Muscle layer of colon (tissue), 2 donors: ENCODE data around the gene STON2.

Experiments used
- H3K27ac ChIP-seq: one replicate; pipeline ENCODE4 v1.7.0; 2013; ENCODE audit warnings: low read depth, mild to moderate bottlenecking, low read length, moderate library complexity
- H3K27me3 ChIP-seq, 2 donors: one replicate each; pipeline ENCODE4 v1.7.0; 2013; ENCODE audit warnings: low read length in 2 of 2, mild to moderate bottlenecking in 2 of 2; ENCODE audit not compliant: insufficient read depth in 2 of 2, control insufficient read depth in 1 of 2
- H3K36me3 ChIP-seq: one replicate; pipeline ENCODE4 v1.7.0; 2013; ENCODE audit warnings: mild to moderate bottlenecking, low read length; ENCODE audit not compliant: insufficient read depth
- H3K4me1 ChIP-seq: one replicate; pipeline ENCODE4 v1.7.0; 2013; ENCODE audit warnings: mild to moderate bottlenecking, low read length; ENCODE audit not compliant: insufficient read depth
- H3K4me3 ChIP-seq, 2 donors: one replicate each; pipeline ENCODE4 v1.7.0; 2013; ENCODE audit warnings: low read length in 2 of 2, low read depth in 1 of 2, mild to moderate bottlenecking in 1 of 2, moderate library complexity in 1 of 2
- H3K9ac ChIP-seq: one replicate; pipeline ENCODE4 v1.7.0; 2013; ENCODE audit warnings: low read length
- H3K9me3 ChIP-seq: one replicate; pipeline ENCODE4 v1.7.0; 2013; ENCODE audit warnings: mild to moderate bottlenecking, low read length
- donor health status: abdominal sarcoma.
- donor health status: Adenocarcinoma of cecum.

Gene STON2

DNA sequence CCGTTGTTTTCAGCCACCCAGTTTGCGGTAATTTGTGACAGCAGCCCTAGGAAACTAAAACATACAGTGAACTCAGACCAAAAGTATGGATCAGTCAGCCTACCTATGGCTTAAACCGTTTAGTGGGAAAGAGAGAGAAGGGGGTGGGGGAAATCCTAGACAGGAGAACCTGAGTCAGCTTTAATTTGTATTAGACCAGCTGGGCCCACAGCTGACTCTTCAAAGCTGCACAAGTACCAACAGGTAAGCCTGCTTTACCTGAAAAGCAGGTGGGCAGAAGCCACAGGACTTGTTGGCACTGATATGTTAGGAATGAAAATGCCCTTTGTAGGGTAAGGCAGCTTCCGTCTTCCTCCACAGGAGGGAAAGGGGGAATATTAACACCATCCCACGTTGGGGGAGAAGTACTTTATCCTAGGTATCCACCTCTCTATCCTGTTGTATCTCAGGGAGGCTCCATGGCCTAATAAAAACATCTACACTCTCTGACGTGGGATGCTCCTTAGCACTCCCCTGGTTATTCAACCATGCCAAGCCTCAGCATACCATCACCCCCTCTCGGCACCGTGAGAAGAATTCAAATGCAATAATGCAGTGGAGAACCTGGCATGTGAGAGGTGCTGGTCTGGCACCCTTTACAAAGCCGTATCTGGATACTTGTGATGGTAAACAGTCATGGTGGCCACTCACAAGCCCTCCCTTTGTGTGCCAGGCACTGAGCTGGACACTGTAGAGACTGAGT lies 70.3 kb downstream of the STON2 start:
- no peaks in the 10 kb centered on the region for H3K4me1 ChIP-seq
- H3K9ac ChIP-seq = no peak overlapping the region
- no peaks in the 10 kb centered on the region for H3K27me3 ChIP-seq
- H3K36me3 ChIP-seq = no peaks in the 10 kb centered on the region
- no peak overlapping the region for H3K4me3 ChIP-seq
- H3K9me3 ChIP-seq = no peaks in the 10 kb centered on the region
- H3K27ac ChIP-seq = no peak overlapping the region

DNA sequence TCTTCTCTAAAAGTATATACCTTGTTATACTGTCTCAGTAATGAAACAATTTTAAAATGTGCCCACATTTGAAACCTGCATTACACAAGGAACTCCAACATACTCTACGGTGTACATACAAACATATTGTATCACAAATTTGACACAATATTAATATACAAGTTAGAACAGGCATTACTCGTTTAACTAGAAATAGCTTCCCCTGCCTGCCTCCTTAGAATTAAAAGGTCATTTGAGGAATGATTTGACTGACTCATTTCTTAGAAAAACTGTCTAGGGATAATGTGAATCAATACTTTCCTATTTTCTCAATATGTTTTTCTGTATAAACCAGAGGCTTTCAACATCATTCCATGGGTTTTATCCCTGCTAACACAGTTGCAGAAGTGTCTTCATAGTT lies 73.7 kb downstream of the STON2 start:
- Histone ChIP-seq H3K9ac (no peak overlapping the region), H3K27me3 (no peaks in the 10 kb centered on the region), H3K4me3 (no peak overlapping the region), H3K4me1 (no peaks in the 10 kb centered on the region), H3K9me3 (no peaks in the 10 kb centered on the region), H3K27ac (no peak overlapping the region), H3K36me3 (no peaks in the 10 kb centered on the region)

DNA sequence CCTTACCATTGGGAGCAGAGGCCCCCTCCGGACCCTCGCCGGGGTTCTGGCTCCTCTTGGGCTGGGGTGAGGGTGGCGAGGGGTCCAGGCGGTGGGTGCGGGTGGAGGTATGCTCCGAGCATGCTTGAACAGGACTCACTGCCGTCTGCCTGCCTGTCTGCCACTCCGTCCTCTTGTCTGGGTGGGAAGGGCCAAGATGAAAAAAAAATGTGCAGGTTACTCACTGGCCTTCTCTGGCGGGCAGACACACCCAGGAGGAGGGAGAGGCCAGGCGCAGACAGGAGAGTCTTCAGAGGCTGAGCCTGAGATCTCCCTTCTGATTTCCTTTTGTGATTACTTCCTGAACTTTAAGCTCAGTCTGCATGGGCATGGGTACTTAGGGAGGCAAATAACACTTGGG lies 76.1 kb downstream of the STON2 start:
- Histone ChIP-seq H3K27ac (no peak overlapping the region), H3K27me3 (no peaks in the 10 kb centered on the region), H3K4me1 (no peaks in the 10 kb centered on the region), H3K4me3 (no peak overlapping the region), H3K9ac (no peak overlapping the region), H3K9me3 (no peaks in the 10 kb centered on the region), H3K36me3 (no peaks in the 10 kb centered on the region)

DNA sequence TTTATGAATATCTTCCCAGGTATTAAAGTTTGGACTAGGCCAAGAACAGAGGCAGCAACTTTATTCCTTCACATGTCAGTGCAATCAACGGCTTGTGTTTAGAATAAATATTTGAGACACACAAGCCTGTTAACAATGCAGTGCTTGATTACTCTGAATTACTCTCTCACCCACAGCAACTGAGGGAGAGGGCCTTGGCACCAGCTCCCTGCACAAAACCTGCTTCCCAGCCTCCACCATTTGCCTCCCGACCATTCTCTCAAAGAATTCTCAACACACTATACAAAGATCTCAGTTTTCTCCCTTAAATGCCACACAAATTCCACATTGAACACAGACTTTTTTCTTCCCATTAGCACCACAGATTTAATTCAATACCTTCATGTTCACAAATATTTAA lies 77.0 kb downstream of the STON2 start:
- Histone ChIP-seq H3K4me3 (no peak overlapping the region), H3K27ac (no peak overlapping the region), H3K36me3 (no peaks in the 10 kb centered on the region), H3K9me3 (no peaks in the 10 kb centered on the region), H3K27me3 (no peaks in the 10 kb centered on the region), H3K4me1 (no peaks in the 10 kb centered on the region), H3K9ac (no peak overlapping the region)

DNA sequence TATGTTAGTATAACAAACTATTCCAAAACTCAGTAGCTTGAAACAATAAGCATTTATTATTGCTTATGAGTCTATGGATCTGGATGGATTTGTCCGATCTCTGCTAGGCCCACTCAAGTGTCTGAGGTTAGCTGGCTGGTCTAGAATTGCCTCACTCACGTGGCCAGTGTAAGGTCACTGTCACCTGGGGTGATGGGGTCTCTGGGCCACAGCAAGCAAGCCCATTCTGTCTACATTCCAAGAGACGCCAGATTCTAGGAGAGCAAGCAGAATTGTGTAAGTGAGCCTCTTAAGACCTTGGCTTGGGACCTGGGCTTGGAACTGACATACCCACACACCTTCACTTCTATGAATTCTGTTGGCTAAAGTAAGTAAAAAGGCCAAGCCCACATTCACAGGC lies 80.2 kb downstream of the STON2 start:
- H3K4me1 ChIP-seq = no peaks in the 10 kb centered on the region
- H3K27me3 ChIP-seq = no peaks in the 10 kb centered on the region
- no peaks in the 10 kb centered on the region for H3K9me3 ChIP-seq
- H3K9ac ChIP-seq = no peak overlapping the region
- H3K27ac ChIP-seq = no peak overlapping the region
- H3K36me3 ChIP-seq = no peaks in the 10 kb centered on the region
- no peak overlapping the region for H3K4me3 ChIP-seq

DNA sequence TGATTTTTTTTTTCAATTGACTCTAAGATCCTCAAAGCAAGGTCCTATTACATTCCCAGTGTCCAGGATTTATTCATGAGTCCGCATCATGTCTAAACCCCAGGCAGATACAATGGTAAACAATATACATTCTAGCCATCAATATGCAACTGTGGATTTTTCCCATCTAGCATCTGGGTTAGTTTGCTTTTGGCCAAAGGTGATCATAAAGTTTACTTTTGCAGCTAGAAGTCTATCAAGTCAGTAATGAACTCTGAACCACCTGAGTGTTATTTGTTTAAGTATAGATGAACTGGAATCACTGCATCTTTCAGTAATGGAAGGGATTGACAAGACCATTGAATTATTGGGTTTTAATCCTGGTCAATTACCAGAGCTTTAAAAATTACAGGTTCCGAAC lies 80.8 kb downstream of the STON2 start:
- Histone ChIP-seq H3K9me3 (no peaks in the 10 kb centered on the region), H3K36me3 (no peaks in the 10 kb centered on the region), H3K27me3 (no peaks in the 10 kb centered on the region), H3K4me3 (no peak overlapping the region), H3K4me1 (no peaks in the 10 kb centered on the region), H3K27ac (no peak overlapping the region), H3K9ac (no peak overlapping the region)

DNA sequence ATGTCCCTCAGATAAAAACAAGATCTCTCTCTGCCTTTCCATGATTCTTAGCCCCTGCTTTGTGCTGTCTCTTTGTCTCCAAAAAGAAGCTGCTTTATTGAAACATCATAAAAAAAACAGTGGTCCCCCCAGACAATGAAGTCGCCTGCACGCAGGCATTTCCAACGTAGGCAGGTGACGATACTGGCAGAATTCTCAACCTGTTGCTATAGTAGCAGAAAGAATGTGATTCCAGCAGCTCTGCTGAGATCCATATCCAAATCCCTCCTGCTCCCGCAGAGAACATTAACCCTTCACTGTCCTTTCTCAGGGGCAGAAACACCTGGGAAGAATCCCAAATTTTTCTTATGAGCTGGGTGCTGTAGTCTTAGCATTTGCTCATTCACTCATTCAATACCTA lies 84.8 kb downstream of the STON2 start:
- Histone ChIP-seq H3K9me3 (no peaks in the 10 kb centered on the region), H3K27me3 (no peaks in the 10 kb centered on the region), H3K4me3 (no peak overlapping the region), H3K36me3 (no peaks in the 10 kb centered on the region), H3K27ac (no peak overlapping the region), H3K4me1 (no peaks in the 10 kb centered on the region), H3K9ac (no peak overlapping the region)

DNA sequence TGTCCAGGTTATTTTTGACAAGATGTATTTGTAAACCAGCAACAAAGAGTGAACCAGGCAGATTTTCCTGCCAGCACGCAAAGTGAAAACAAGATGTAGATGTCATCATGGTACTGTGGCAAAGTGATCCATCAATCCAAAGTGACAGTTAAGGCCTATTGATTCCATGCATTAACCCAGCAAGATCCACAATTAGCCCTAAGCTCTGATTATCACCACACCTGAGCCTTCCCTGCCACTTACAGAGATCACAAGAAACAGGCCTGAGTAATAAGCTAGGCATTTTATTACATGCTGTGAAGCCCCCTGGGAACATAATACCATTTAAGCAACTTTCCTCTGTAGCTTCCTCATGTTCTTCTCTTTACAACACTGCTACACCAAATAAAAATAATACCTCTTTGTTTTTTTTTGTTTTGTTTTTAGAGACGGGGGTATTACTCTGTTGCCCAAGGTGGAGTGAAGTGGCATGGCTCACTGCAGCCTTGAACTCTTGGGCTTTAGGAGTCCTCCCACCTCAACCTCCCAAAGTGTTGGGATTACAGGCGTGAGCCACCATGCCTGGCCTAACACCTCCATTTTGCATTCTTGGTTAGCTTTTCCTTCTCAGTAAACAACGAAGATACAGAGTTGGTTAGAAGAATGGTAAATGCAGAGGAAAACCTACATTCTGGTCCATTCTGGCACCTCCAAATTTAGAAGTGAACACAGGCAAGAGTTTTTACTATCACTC lies 85.5 kb downstream of the STON2 start:
- Histone ChIP-seq H3K4me3 (no peak overlapping the region), H3K36me3 (no peaks in the 10 kb centered on the region), H3K4me1 (no peaks in the 10 kb centered on the region), H3K27ac (no peak overlapping the region), H3K9ac (no peak overlapping the region), H3K9me3 (no peaks in the 10 kb centered on the region), H3K27me3 (no peaks in the 10 kb centered on the region)

DNA sequence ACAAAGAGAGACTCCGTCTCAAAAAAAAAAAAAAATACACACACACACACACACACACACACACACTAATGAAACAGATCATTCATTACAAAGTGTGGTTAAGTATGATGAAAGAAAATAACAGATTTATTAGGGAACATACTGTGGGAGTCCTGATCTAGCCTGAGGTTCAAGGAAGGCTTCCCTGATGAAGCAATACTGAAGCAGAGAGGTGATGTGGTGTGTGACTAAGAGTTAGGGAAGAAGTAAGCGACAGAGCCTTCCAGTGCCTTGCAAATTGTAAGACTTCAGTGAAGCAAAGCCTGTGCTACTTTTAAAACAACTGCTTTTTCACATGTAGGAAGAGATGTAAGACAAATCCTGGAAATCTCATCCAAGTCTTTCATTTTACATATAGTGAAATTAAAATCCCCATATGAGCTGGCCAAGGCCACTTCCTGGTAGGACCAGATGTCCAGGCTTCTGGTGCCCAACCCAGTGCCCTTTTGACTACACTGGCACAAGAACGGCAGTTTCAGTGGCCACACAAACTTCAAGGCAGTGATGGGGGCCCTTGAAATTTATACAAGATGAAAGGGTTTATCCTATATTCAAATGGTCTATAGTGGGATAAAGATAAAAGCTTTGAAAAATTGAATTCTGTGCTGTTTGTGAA lies 86.2 kb downstream of the STON2 start:
- Histone ChIP-seq H3K4me1 (no peaks in the 10 kb centered on the region), H3K9ac (no peak overlapping the region), H3K4me3 (no peak overlapping the region), H3K36me3 (no peaks in the 10 kb centered on the region), H3K27ac (no peak overlapping the region), H3K27me3 (no peaks in the 10 kb centered on the region), H3K9me3 (no peaks in the 10 kb centered on the region)

DNA sequence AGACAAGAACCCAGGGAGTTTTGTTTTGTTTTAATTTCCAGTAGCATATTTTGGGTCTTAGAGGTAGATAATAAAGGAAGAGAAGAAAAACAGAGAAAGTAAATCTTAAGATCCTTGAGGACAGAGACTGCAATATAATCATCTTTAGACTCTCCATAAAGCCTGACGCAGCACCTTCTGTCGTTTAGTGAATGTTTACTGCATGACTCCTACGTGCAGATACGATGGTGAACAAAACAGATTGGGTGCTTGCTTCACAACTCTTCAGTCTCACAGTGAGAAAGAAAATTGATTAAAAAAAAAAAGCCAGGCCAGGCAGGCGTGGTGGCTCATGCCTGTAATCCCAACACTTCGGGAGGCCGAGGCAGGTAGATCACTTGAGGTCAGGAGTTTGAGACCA lies 86.9 kb downstream of the STON2 start:
- no peak overlapping the region for H3K9ac ChIP-seq
- no peaks in the 10 kb centered on the region for H3K4me1 ChIP-seq
- H3K27me3 ChIP-seq = no peaks in the 10 kb centered on the region
- no peaks in the 10 kb centered on the region for H3K36me3 ChIP-seq
- H3K27ac ChIP-seq = no peak overlapping the region
- H3K4me3 ChIP-seq = no peak overlapping the region
- no peaks in the 10 kb centered on the region for H3K9me3 ChIP-seq

DNA sequence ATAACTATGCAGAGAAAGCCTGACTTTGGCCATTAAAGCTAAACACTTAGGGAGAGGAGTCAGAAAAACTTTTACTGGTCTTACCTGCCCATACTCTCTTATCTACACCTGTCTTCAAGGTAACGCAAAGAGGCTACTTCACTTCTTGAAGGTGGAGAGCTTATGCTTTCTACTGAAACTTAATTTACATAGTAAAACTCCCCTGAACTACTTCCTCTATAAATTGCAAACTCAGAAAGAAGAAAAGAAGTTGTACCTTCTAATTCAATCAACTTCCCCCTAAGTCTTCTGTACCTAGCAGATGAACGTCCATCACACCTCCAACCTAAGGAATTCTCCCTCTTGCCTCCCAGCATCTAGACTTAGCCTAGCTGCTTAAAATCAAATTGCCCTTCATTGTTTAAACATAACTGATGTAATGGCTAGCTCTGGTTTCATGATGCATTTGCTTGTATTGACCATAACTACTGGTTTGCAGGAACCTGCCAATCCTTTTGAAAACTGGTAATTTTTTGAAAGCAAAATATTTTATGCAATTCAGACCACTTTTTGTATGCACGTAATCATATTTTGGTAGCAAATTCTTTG lies 87.7 kb downstream of the STON2 start:
- Histone ChIP-seq H3K27me3 (no peaks in the 10 kb centered on the region), H3K9ac (no peak overlapping the region), H3K9me3 (no peaks in the 10 kb centered on the region), H3K4me3 (no peak overlapping the region), H3K27ac (no peak overlapping the region), H3K36me3 (no peaks in the 10 kb centered on the region), H3K4me1 (no peaks in the 10 kb centered on the region)
